ENCODE results near the gene DHRS7B. TPM values are rescaled to one million over a fixed set of nuclear protein-coding genes. Genes with fewer than 3 reads are reported as not detected.

DHRS7B gene
- total and polyA plus RNA-seq, 9 of the 15 experiments (the other 6 are each of a cell fraction or from before 2014, with no cell fraction given): 8.0 to 30.7 (median 14.8) TPM

DNA sequence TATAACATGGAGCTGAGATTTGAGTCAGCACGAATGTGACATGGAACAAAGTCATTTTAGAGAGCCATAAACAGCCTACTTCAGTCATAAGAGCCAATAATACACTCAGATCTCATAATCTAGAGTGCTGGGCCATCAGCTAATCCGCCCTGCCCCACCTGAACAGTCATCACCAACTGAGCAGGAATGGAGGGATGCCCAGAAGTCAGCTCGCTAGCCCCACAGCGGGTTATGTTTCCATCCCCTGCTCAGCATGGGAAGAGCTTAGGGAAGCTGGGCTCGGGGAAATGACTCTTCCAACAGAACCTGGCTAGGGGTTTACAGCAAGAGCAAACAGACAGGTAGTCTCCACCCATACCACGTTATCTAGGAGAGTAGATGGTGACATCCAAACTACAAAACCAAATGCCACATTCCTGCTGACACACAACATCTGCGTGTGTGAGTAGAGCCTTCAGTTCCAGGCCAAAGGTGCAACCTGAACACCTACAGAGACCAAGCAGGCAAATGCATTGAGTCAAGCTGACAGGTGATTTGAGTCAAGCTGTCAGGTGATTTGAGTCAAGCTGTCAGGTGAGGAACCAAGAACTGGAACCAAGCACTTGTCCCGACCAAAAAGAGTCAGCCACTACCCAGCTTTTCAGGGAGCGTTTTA lies 85.2 kb downstream of the DHRS7B start:
- no peak for ATAC-seq
- peaks cover 92% of the 10 kb centered on the region for H3K79me2 ChIP-seq (ENCODE audit: control insufficient read depth, insufficient read depth, low read length)
- no peak for DNase-seq (ENCODE audit: extremely low read depth in 1 of 4, low spot score in 3 of 4)
- TF ChIP-seq MEF2A (IDR thresholded peaks at IDR 0.05; ENCODE audit: control insufficient read depth, low read depth, low read length): no peak
- no peak for TF ChIP-seq PKNOX1 (IDR thresholded peaks at IDR 0.05)
- TF ChIP-seq, protein P1, sequence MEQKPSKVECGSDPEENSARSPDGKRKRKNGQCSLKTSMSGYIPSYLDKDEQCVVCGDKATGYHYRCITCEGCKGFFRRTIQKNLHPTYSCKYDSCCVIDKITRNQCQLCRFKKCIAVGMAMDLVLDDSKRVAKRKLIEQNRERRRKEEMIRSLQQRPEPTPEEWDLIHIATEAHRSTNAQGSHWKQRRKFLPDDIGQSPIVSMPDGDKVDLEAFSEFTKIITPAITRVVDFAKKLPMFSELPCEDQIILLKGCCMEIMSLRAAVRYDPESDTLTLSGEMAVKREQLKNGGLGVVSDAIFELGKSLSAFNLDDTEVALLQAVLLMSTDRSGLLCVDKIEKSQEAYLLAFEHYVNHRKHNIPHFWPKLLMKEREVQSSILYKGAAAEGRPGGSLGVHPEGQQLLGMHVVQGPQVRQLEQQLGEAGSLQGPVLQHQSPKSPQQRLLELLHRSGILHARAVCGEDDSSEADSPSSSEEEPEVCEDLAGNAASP (IDR thresholded peaks at IDR 0.05): no peak
- no peak for TF ChIP-seq RHOXF2B (CRISPR knock-in tag; conservative IDR thresholded peaks at IDR 0.05)
- no peak for TF ChIP-seq HNRNPUL1 (IDR thresholded peaks at IDR 0.05; ENCODE audit: low read length)
- no peak for TF ChIP-seq ZNF3 (CRISPR knock-in tag; IDR thresholded peaks at IDR 0.05)
- TF ChIP-seq CLOCK (CRISPR knock-in tag; IDR thresholded peaks at IDR 0.05; ENCODE audit: borderline replicate concordance): no peak
- TF ChIP-seq CHD1 (IDR thresholded peaks at IDR 0.05; ENCODE audit: low read length): no peak
- no peak for TF ChIP-seq NKRF (IDR thresholded peaks at IDR 0.05; ENCODE audit: borderline replicate concordance)
- TF ChIP-seq ATF1 (CRISPR knock-in tag; IDR thresholded peaks at IDR 0.05): no peak
- TF ChIP-seq ATF1 (tag; IDR thresholded peaks at IDR 0.05): no peak
- TF ChIP-seq ZNF146 (CRISPR knock-in tag; IDR thresholded peaks at IDR 0.05; ENCODE audit: unreplicated experiment): no peak
- intact Hi-C loops (cut with micrococcal nuclease): no loop called here
- no TSS peak for BruUV-seq (replicated peaks)
- H3K36me3 ChIP-seq (ENCODE audit: control insufficient read depth, insufficient read depth, low read length): peaks cover 53% of the 10 kb centered on the region
- peak overlapping the region; percentile 94; the same call in 1 of the 2 replicates for H3K4me2 ChIP-seq (ENCODE audit: insufficient read depth, low read length)
- no peak overlapping the region for H2AFZ ChIP-seq (ENCODE audit: low read depth, low read length)
- ChIA-PET CTCF (ENCODE audit: low intra/inter-chr PET ratio) (no interaction called here), POLR2A (interaction anchor here (0.7 to 5.1 kb wide), 3 partner anchors 11 to 79 kb away, joined by 3 to 22 read pairs (median 3); no protein-coding TSS in a partner anchor)
- no peaks in the 10 kb centered on the region for H3K27me3 ChIP-seq (ENCODE audit: control insufficient read depth in 2 of 2, insufficient read depth in 2 of 2, low read length in 2 of 2)
- no peaks in the 10 kb centered on the region for H3K9me3 ChIP-seq (replicated peaks; ENCODE audit: control insufficient read depth, insufficient read depth, low read depth, low read length)
- peak overlapping the region; percentile 96; the same call in 1 of the 2 replicates for H3K4me3 ChIP-seq
- peaks cover 20 to 28% of the 10 kb centered on the region in 2 experiments; a peak in 4 of 5 replicates for H3K4me1 ChIP-seq (replicated peaks in 1 of 2; ENCODE audit: control insufficient read depth in 2 of 2, insufficient read depth in 2 of 2, low read length in 2 of 2)
- FAIRE-seq: no peak
- peak overlapping the region in 1 of 2 experiments; percentile 43; a peak in 1 of 4 replicates for H3K9ac ChIP-seq (ENCODE audit: insufficient read depth in 1 of 2, low read depth in 2 of 2, low read length in 2 of 2)
- in situ Hi-C loops (cut with MboI): no loop called here
- peaks cover 15% of the 10 kb centered on the region for H4K20me1 ChIP-seq (replicated peaks; ENCODE audit: control insufficient read depth, insufficient read depth, low read length)
- no peak overlapping the region for H3K27ac ChIP-seq (ENCODE audit: extremely low read depth, low read depth, low read length)
- no peaks in the 10 kb centered on the region for H3K9me1 ChIP-seq (ENCODE audit: control insufficient read depth, insufficient read depth, low read length)
- WGBS (ENCODE audit: insufficient coverage, low coverage, missing lambda C conversion rate): 69% methylated on average over 9 of the region's 9 CpGs
